Measurements from ENCODE around the gene AGPS.
"Not testable (repeated sequence)": the region's sequence is repeated elsewhere in the genome, so short reads cannot be mapped to it uniquely, and the experiment has no call there.

The AGPS gene

DNA sequence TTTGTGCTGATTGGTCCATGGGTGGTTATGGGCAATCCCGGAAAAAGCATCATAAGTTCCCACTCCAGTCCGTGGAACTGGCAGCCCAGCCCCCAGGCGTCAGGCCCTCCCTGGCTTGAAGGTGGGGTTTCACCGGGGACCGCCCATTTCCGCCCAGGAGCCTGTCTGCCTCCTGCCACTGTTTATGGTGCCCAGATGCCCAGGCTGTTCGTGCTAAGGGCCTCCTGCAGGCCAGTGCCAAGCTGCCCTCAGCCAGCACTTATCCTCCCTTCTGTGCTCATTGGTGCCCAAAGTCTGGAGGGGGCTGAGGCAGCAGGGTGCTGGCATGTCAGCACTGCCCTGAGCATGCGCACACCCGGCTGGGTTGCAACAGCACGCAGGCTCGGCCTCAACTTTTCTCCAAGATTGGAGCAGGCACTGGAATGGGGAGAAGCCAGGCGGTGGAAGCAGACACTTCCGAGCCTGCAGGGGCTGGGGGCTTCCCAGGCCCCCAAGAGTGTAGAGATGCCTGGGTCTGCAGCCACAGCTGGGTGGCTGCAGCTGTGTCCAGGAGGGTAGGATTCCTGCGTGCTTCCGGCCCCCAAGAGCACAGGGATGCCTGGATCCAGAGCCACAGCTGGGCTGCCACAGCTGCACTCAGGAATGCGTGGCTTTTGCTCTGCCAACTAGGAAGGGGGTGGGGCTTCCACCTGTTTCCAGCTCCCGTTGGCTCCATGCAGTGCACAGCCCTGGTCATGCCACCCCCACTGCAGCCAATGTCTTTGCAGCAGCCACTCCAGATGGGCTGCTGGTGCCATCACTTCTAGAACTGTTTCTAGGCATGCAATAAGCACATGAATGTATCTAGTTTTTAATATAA lies 74.0 kb downstream of the AGPS start:
- no peak for DNase-seq (ENCODE audit: low read depth in 2 of 2, low spot score in 1 of 2)

- DNase-seq (ENCODE audit: low read depth in 2 of 2, low spot score in 1 of 2), result no peak
Observed at GRCh38 chr2:177467646-177468045, 75.1 kb downstream of the AGPS start.

DNA sequence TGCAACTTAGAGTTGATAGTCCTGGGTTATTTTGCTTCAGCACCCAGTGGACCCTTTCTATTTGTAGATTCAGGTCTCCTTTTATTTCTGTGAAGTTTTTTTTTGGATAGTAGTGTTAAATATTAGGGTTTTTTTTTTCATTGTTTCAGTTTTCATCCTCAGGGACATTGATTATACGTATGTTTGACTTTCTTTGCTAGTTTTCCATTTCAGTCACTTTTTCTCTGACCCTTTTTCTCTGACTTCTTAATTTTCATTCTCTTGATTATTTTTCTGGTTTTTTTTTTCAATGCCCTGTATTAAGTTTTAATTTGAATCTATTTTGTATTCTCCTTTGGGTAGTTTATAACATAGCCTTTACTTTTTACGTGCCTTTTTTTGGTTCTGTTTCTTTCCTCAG lies 79.4 kb downstream of the AGPS start:
- no peak for DNase-seq (ENCODE audit: low read depth in 2 of 2, low spot score in 1 of 2)

DNA sequence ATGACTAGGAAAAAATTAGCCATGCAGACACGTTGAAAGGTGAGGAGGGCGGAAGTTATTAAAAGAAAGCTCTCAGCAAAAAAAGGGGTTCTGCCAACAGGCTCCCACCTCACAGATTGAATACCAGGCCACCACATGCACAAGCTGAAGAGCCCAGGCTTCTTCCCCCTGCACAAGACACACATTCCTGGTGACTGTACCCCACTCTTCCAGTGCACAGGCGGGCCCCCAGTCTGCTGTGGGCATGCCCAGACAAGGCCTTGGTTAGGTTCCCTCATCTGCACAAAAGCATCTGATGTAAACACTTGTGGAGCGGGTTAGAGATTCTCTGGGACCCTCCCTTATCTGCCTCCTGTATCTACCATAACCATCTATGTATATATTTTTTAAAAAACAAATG lies 81.7 kb downstream of the AGPS start:
- DNase-seq (ENCODE audit: low read depth in 2 of 2, low spot score in 1 of 2), result no peak

- DNase-seq (ENCODE audit: low read depth in 2 of 2, low spot score in 1 of 2), result no peak
Observed at GRCh38 chr2:177474998-177475397, 82.4 kb downstream of the AGPS start.

DNA sequence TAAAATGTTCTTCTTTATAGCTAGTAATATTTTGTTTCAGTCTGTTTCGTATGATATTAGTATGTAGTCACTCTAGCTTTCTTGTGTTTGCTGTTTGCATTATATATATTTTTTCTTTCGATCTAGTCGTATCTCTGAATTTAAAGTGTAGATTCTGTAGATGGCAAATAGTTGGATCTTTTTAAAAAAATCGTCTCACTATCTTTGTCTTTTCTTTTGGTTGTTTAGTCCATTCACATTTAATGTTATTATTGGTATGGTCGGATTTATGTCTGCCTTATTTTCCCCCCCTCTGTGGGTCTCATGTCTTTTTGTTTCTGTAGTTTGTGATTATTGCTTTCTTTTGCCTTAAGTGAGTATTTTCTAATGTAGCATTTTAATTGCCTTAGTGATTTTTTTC lies 84.3 kb downstream of the AGPS start:
- DNase-seq (ENCODE audit: low read depth in 2 of 2, low spot score in 1 of 2), result no peak

- no peak for DNase-seq (ENCODE audit: low read depth in 2 of 2, low spot score in 1 of 2)
Observed at GRCh38 chr2:177478029-177478428, 85.5 kb downstream of the AGPS start.

DNA sequence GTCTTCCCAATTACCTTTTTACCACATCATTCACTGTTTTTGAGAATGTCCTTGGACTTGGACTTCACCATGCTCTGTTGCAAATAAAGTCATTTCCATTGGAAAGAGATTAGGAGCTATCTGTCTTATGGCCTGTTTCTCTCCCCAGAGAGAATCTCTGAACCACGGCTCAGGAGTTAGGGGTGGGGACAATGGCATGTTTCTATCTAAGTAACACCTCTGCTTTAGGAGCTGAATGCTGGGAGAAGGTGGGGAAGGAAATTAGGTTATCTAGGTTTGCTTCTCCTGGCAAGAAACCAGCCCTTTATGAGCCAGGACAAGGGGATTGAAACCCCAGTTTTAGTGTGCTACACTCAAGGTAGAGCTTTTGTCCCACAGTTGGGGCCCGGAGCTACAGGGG lies 86.3 kb downstream of the AGPS start:
- DNase-seq (ENCODE audit: low read depth in 2 of 2, low spot score in 1 of 2), result no peak

DNA sequence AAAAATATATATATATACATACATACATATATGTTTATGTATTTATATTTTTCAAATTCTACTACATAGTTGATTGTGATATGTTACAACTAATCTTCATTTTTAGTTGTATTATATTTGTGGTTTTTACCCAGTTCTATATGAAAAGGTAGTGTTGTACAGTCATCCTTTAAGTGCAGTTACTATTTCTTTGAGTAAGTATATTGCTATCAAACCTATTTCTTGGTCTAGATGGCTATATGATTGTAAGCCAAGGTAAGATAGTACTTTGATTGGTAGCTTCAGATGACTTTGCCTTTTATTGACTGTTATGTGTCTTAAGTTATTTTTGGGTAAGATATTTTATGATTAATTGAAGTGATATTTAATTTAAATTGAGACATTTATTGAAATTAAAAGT lies 89.6 kb downstream of the AGPS start:
- no peak for DNase-seq (ENCODE audit: low read depth in 2 of 2, low spot score in 1 of 2)

DNA sequence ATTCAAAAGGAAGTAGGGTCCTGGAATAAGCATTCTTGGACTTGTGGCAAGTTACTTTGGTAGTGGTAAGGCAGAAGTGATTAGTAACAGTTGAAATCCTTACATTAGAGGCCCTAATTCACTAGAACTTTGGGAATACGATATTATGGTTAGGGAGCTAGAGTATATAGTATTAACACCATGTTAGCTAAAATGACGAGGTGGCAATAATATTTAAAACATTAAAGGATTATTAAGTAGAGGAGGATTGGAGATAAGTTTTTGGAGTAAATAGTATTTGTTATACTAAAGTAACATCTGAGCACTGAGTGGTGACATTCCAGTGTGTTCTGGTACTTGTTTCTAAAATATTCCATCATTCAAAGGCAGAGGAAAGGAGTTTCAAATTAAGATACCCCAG lies 91.0 kb downstream of the AGPS start:
- no peak for DNase-seq (ENCODE audit: low read depth in 2 of 2, low spot score in 1 of 2)

- DNase-seq (ENCODE audit: low read depth in 2 of 2, low spot score in 1 of 2), result no peak
Observed at GRCh38 chr2:177484180-177484795, 91.7 kb downstream of the AGPS start.

DNA sequence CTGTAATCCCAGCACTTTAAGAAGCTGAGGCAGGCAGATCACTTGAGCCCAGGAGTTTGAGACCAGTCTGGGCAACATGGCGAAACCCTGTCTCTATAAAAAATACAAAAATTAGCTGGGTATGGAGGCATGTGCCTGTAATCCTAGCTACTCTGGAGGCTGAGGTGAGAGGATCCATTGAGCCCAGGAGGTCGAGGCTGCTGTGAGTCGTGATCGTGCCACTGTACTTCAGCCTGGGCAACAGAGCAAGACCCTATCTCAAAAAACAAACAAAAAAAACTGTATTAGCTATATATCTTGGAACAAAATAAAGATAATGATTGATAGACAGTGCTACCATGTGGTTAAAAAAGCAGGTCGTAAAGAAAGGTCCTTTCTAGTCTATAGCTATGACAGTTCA lies 93.1 kb downstream of the AGPS start:
- not testable (repeated sequence) for DNase-seq (ENCODE audit: low read depth in 2 of 2, low spot score in 1 of 2)

DNA sequence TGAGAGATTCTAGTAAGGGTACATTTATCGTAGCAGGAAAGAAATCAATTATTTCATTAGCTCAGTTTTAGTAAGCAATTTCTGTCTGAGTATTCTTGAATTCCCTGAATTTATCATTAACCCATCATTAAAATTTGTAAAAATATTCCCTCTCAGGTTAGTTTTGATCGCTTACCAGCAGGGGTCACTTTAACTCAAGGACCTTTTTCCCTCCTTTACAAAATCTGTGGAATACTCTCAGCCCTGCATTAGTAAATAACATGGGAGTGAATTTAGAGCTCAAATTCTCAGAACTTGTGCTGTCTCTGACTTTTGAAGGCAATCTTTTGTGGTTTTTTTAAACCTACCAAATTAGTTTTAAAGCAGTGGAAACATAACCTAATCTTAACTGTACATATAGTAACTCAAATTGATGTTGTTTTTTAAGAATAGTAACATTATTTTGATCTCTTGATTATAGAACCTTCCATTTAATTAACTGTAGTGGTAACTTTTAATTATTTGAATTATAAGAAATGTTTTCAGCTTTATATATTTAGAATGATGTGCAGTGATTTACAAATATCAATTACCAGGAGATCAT lies 97.2 kb downstream of the AGPS start:
- no peak for DNase-seq (ENCODE audit: low read depth in 2 of 2, low spot score in 1 of 2)

- DNase-seq (ENCODE audit: low read depth in 2 of 2, low spot score in 1 of 2), result no peak
Observed at GRCh38 chr2:177495945-177496344, 103.4 kb downstream of the AGPS start.

GRCh38 chr2:177496921-177497320 lies 104.3 kb downstream of the AGPS start:
- no peak for DNase-seq (ENCODE audit: low read depth in 2 of 2, low spot score in 1 of 2)

DNA sequence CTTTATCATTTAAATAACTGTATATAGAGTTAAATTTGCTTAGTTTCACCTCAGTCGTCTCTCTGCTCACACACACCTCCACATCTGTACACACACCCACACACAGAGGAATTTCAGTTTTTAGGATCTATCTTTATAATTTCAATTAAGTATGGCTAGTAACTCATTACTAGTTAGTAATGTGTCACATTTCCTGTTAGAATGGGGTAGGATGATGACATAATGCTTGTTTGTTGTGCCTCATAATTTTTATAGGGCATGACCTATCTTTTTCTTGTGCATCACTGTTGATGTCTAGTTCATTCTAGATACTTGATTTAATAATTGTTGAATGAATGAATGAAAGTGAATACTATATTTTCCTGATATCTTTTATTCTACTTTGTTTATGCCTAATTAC lies 108.6 kb downstream of the AGPS start:
- DNase-seq (ENCODE audit: low read depth in 2 of 2, low spot score in 1 of 2), result no peak

- no peak for DNase-seq (ENCODE audit: low read depth in 2 of 2, low spot score in 1 of 2)
Observed at GRCh38 chr2:177506505-177506904, 113.9 kb downstream of the AGPS start.

DNA sequence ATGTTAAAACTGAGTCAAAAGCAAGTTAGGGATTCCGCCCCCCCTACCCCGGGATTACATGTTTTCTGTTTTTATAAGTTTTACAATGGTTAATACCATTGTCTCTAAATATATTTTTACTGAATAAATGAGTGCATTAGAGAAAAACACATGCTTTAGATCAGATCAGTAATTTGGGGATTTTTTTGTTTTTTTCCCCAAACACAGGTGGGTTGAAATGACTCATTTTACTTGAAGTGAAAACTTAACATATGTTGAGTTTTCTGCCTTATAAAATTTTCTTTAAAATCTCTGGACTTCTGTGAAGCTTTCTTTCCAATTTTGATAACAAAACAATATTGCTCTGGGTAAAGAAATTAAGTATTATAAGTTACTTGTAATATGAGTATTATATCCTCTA lies 114.4 kb downstream of the AGPS start:
- DNase-seq (ENCODE audit: low read depth in 2 of 2, low spot score in 1 of 2), result no peak

DNA sequence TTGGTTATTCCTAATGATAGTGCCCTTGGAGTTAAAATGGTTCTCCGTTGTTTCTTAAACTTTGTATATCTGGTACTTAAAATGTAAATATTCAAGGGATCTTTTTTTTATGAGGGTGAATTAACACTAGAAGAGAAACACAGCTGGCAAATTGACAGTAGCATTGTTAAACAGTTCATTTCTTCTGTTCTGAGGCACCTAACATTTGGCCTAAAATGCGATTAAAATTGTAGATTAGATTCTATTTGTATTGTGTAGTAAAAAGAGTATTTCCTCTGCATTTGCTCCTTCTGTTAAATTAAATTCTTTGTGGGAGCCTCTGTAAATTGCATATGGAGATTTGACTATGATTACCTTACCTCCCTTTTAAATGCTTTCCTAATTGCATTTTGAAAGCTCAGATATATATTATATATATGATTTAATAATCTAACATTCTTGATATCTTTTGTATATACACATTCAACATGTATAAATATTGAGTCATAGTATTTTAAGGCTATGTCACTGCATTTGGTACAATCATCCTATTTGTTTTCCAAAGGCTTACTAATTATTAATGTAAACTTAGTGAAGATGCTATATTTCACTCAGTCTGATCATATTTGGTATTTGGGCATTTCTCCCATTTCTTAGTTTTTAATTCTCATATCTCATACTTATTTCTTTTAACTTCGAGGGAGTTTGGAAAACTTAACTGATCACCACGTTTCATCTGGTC lies 124.4 kb downstream of the AGPS start:
- DNase-seq (ENCODE audit: low read depth in 2 of 2, low spot score in 1 of 2), result no peak

GRCh38 chr2:177518754-177519153 lies 126.2 kb downstream of the AGPS start:
- DNase-seq (ENCODE audit: low read depth in 2 of 2, low spot score in 1 of 2), result no peak

DNA sequence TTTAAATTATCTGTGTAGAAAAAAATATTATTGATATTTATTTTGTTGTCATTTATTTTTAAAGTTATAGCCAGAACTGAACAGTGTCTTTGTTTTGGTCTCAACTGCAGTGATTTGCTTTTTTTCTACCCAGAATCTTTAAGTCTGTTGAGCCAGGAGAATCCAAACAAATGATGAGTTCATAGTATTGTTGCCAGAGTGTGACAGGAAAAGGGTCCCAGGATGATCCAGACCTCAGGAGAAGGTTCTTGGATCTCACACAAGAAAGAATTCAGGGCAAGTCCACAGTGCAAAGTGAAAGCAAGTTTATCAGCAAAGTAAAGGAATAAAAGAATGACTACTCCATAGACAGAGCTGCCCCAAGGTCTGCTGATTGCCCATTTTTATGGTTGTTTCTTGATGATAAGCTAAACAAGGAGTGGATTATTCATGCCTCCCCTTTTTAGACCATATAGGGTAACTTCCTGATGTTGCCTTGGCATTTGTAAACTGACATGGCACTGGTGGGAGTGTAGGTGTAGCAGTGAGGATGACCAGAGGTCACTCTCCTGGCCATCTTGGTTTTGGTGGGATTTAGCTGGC lies 127.1 kb downstream of the AGPS start:
- DNase-seq (ENCODE audit: low read depth in 2 of 2, low spot score in 1 of 2), result no peak

Data from stimulated activated CD8-positive, alpha-beta memory T cell treated with anti-CD3 and anti-CD28 coated beads, Interleukin-4, amount 100 ng/mL, for 1 hour (primary cell).